Activated naive CD4-positive, alpha-beta T cell (primary cell): ENCODE measurements around the gene FOLR2.
"Not testable (repeated sequence)": the region's sequence is repeated elsewhere in the genome, so short reads cannot be mapped to it uniquely, and the experiment has no call there.

Source experiments
- DNase-seq, 4 experiments: peaks; one replicate each; lab custom pipeline; 2025; lab: John Stamatoyannopoulos, UW

Gene FOLR2

GRCh38 chr11:72240461-72241290, 24.1 kb downstream of the FOLR2 start:
- peak in 1 of 4 experiments; percentile 8 for DNase-seq

GRCh38 chr11:72241291-72241781, 24.7 kb downstream of the FOLR2 start:
- DNase-seq, result no peak

GRCh38 chr11:72242141-72242540, 25.5 kb downstream of the FOLR2 start:
- DNase-seq, result no peak

GRCh38 chr11:72243173-72244059, 26.8 kb downstream of the FOLR2 start:
- no peak for DNase-seq

- no peak for DNase-seq
These were observed 27.4 kb downstream of the FOLR2 start, which contains the start of gene PHOX2A for GRCh38 chr11:72244060-72244360. Gene PHOX2A, minus strand, starts transcription at chr11:72244176. Its CDS starts 172 bp downstream, at chr11:72244004.

- DNase-seq, result no peak
These were observed 28.0 kb downstream of the FOLR2 start for GRCh38 chr11:72244361-72245262.

GRCh38 chr11:72245263-72245816, 28.7 kb downstream of the FOLR2 start:
- DNase-seq, result no peak

- DNase-seq, result no peak
These were observed 31.0 kb downstream of the FOLR2 start for GRCh38 chr11:72247584-72247983.

GRCh38 chr11:72249961-72250360, 33.4 kb downstream of the FOLR2 start:
- no peak for DNase-seq

GRCh38 chr11:72250661-72251464, 34.3 kb downstream of the FOLR2 start:
- DNase-seq, result no peak

GRCh38 chr11:72251614-72252013, 35.0 kb downstream of the FOLR2 start:
- no peak for DNase-seq

GRCh38 chr11:72253392-72253791, 36.8 kb downstream of the FOLR2 start:
- no peak for DNase-seq

GRCh38 chr11:72254299-72254993, 37.9 kb downstream of the FOLR2 start:
- no peak for DNase-seq

- no peak for DNase-seq
These were observed 41.0 kb downstream of the FOLR2 start for GRCh38 chr11:72257570-72257969.

GRCh38 chr11:72259490-72259889, 42.9 kb downstream of the FOLR2 start:
- DNase-seq, result no peak

- no peak for DNase-seq
These were observed 44.0 kb downstream of the FOLR2 start for GRCh38 chr11:72260574-72260973.

- no peak for DNase-seq
These were observed 46.8 kb downstream of the FOLR2 start for GRCh38 chr11:72263361-72263760.

- DNase-seq, result no peak
These were observed 49.4 kb downstream of the FOLR2 start for GRCh38 chr11:72265951-72266350.

GRCh38 chr11:72266960-72267359, 50.4 kb downstream of the FOLR2 start:
- DNase-seq, result not testable (repeated sequence)
